ENCODE data around the gene RNASET2.
"Not testable (repeated sequence)": the region's sequence is repeated elsewhere in the genome, so short reads cannot be mapped to it uniquely, and the experiment has no call there.

RNASET2 gene

DNA sequence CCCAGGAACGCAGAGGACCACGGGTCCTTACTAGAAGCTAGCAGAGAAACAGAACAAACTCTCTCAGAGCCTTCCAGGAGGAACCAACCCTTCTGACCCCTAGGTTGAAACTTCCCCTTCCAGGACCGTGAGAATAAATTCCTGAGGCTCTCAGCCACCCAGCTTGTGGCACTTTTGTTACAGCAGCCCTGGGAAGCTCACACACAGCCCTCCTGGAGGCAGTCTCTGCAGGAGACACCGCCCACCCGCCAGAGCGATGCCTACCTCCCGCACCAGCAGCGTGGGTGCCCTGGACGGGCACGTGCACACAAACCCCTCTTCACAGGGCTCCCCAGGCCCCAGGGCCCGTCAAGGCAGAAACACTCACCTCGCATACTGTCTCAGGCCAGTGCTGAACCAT lies 4.2 kb downstream of the RNASET2 start:
- ATAC-seq (ENCODE audit: low read depth) (no peak), DNase-seq (ENCODE audit: low spot score) (no peak)
- Histone ChIP-seq H3K27ac (ENCODE audit: poor library complexity, severe bottlenecking) (no peak overlapping the region), H3K9me3 (ENCODE audit: severe bottlenecking) (no peaks in the 10 kb centered on the region), H3K4me1 (ENCODE audit: insufficient read depth, poor library complexity, severe bottlenecking) (no peaks in the 10 kb centered on the region), H3K4me3 (ENCODE audit: severe bottlenecking) (no peak overlapping the region), H3K36me3 (ENCODE audit: low read depth) (no peaks in the 10 kb centered on the region), H3K27me3 (ENCODE audit: insufficient read depth, poor library complexity, severe bottlenecking) (no peaks in the 10 kb centered on the region)
- TF ChIP-seq CTCF (IDR thresholded peaks at IDR 0.05; ENCODE audit: poor library complexity, severe bottlenecking): no peak

DNA sequence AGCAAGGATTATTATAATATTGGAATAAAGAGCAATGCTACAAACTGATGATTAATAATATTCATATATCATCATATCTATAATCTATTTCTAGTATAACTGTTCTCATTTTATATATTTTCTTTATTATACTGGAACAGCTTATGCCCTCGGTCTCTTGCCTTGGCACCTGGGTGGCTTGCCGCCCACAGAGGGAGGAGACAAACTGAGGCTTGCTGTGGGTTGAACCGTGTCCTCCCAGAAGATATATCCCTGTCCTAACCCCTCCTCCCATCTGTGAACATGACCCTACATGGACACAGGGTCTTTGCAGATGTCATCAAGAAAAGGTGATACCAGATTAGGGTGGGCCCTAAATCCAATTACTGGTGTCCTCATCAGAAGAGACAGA lies 4.7 kb downstream of the RNASET2 start:
- no peak overlapping the region for H3K4me3 ChIP-seq (ENCODE audit: severe bottlenecking)
- peak; percentile 44 for TF ChIP-seq CTCF (IDR thresholded peaks at IDR 0.05; ENCODE audit: poor library complexity, severe bottlenecking)
- H3K9me3 ChIP-seq (ENCODE audit: severe bottlenecking): no peaks in the 10 kb centered on the region
- H3K36me3 ChIP-seq (ENCODE audit: low read depth): no peaks in the 10 kb centered on the region
- no peaks in the 10 kb centered on the region for H3K4me1 ChIP-seq (ENCODE audit: insufficient read depth, poor library complexity, severe bottlenecking)
- ATAC-seq (ENCODE audit: low read depth) (no peak), DNase-seq (ENCODE audit: low spot score) (no peak)
- H3K27ac ChIP-seq (ENCODE audit: poor library complexity, severe bottlenecking): no peak overlapping the region
- H3K27me3 ChIP-seq (ENCODE audit: insufficient read depth, poor library complexity, severe bottlenecking): no peaks in the 10 kb centered on the region

- DNase-seq (ENCODE audit: low spot score); H3K27ac ChIP-seq (ENCODE audit: poor library complexity, severe bottlenecking); H3K4me1 ChIP-seq (ENCODE audit: insufficient read depth, poor library complexity, severe bottlenecking); H3K9me3 ChIP-seq (ENCODE audit: severe bottlenecking); H3K27me3 ChIP-seq (ENCODE audit: insufficient read depth, poor library complexity, severe bottlenecking); H3K36me3 ChIP-seq (ENCODE audit: low read depth); H3K4me3 ChIP-seq (ENCODE audit: severe bottlenecking): not testable (repeated sequence)
- ATAC-seq (ENCODE audit: low read depth): peak; percentile 38; the same call in 1 of the 3 replicates
- peak; percentile 66 for TF ChIP-seq CTCF (IDR thresholded peaks at IDR 0.05; ENCODE audit: poor library complexity, severe bottlenecking)
Measured at GRCh38 chr6:166950892-166951669, 5.3 kb downstream of the RNASET2 start.

DNA sequence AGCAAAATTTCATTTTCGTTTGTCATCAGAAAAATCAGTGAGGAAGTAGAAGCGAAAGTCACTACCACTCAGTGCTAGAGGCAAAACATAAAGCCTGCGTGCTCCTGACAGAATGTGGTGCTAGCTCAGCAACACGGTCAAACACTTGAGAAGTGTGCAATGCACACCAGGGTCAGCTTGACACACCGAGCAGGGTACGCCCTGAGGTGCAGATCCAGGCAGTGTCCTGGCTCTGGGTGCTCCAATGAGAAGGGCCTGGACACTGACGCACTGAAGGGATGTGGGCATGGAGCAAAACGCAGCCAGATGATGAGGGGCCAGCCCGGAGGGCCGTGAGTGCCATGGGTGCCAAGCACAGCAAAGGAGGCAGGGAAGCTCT lies 5.9 kb downstream of the RNASET2 start:
- Histone ChIP-seq H3K27me3 (ENCODE audit: insufficient read depth, poor library complexity, severe bottlenecking) (no peaks in the 10 kb centered on the region), H3K27ac (ENCODE audit: poor library complexity, severe bottlenecking) (no peak overlapping the region), H3K4me3 (ENCODE audit: severe bottlenecking) (no peak overlapping the region), H3K9me3 (ENCODE audit: severe bottlenecking) (no peaks in the 10 kb centered on the region), H3K36me3 (ENCODE audit: low read depth) (no peaks in the 10 kb centered on the region), H3K4me1 (ENCODE audit: insufficient read depth, poor library complexity, severe bottlenecking) (no peaks in the 10 kb centered on the region)
- no peak for TF ChIP-seq CTCF (IDR thresholded peaks at IDR 0.05; ENCODE audit: poor library complexity, severe bottlenecking)
- DNase-seq (ENCODE audit: low spot score): no peak
- no peak for ATAC-seq (ENCODE audit: low read depth)

Data from RWPE2 (cell line).